ENCODE data around the gene ACER3.

ACER3 gene

GRCh38 chr11:76831686-76832310 lies 28.9 kb upstream of the ACER3 start:
- no peak overlapping the region for H3K4me3 Mint-ChIP-seq
- H3K9me3 Mint-ChIP-seq (ENCODE audit: low read depth): no peaks in the 10 kb centered on the region
- H3K4me1 Mint-ChIP-seq (ENCODE audit: low read depth): no peaks in the 10 kb centered on the region
- H3K27ac Mint-ChIP-seq: no peak overlapping the region
- no peaks in the 10 kb centered on the region for H3K27me3 Mint-ChIP-seq
- no peaks in the 10 kb centered on the region for H3K36me3 Mint-ChIP-seq

- Mint-ChIP-seq H3K27ac (no peak overlapping the region), H3K4me3 (no peak overlapping the region), H3K4me1 (ENCODE audit: low read depth) (no peaks in the 10 kb centered on the region), H3K36me3 (no peaks in the 10 kb centered on the region), H3K9me3 (ENCODE audit: low read depth) (no peaks in the 10 kb centered on the region), H3K27me3 (no peaks in the 10 kb centered on the region)
Observed at GRCh38 chr11:76832361-76832760, 28.4 kb upstream of the ACER3 start.

GRCh38 chr11:76834151-76834550 lies 26.6 kb upstream of the ACER3 start:
- no peak overlapping the region for H3K4me3 Mint-ChIP-seq
- no peaks in the 10 kb centered on the region for H3K27me3 Mint-ChIP-seq
- H3K36me3 Mint-ChIP-seq: no peaks in the 10 kb centered on the region
- no peaks in the 10 kb centered on the region for H3K4me1 Mint-ChIP-seq (ENCODE audit: low read depth)
- no peaks in the 10 kb centered on the region for H3K9me3 Mint-ChIP-seq (ENCODE audit: low read depth)
- no peak overlapping the region for H3K27ac Mint-ChIP-seq

DNA sequence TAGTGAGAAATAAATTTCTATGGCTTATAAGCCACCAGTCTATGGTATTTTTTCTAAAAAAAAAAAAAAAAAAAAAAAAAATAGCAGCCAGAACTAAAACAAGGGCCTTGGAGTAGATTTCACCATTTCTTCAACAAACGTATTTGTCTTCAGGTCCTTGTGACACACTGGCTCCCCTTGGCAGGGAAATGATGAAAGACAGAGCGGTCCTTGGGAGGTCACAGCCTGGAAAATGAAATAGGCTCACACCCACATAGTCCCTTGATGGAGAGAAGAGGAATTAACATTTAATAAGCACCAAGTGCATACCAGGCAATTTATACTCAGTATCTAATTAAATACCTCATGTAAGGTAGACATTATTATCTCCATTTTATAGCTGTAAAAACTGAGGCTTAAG lies 25.7 kb upstream of the ACER3 start:
- no peaks in the 10 kb centered on the region for H3K4me1 Mint-ChIP-seq (ENCODE audit: low read depth)
- H3K27me3 Mint-ChIP-seq: no peaks in the 10 kb centered on the region
- H3K4me3 Mint-ChIP-seq: no peak overlapping the region
- no peaks in the 10 kb centered on the region for H3K9me3 Mint-ChIP-seq (ENCODE audit: low read depth)
- H3K27ac Mint-ChIP-seq: no peak overlapping the region
- H3K36me3 Mint-ChIP-seq: no peaks in the 10 kb centered on the region

DNA sequence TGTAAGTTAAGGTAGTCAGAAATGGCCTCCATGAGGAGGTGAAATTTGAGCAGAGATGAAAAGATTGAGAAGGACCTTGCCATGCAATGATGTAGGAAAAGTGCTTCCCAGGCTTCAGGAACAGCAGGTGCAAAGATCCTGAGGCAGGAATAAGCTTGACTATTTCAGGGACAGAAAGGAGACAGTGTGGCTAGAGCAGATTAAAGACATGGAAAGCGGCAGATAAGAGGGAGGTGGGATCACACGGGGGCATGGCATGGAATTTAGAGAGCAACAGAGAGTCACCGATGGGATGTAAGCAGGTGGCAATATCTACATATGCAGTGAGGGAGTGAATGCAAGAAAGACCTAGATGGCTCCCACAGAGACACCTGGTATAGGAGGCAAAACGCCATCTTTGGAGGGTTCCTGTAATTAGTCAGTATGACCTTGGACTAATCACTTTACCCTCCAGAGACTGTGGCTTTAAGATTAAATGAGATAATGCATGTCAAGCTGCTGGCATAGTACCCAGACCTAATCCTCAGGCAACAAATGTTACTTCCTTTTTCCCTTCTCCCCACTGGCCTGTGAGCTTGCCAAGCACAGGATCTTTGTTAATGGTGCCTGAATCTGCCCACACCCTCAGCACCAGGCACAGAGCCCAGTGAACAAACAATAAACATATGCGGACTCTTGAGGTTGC lies 24.6 kb upstream of the ACER3 start:
- H3K4me1 Mint-ChIP-seq (ENCODE audit: low read depth): no peaks in the 10 kb centered on the region
- no peaks in the 10 kb centered on the region for H3K9me3 Mint-ChIP-seq (ENCODE audit: low read depth)
- no peak overlapping the region for H3K27ac Mint-ChIP-seq
- no peak overlapping the region for H3K4me3 Mint-ChIP-seq
- H3K27me3 Mint-ChIP-seq: peaks cover 3% of the 10 kb centered on the region
- H3K36me3 Mint-ChIP-seq: no peaks in the 10 kb centered on the region

- H3K4me1 Mint-ChIP-seq (ENCODE audit: low read depth): no peaks in the 10 kb centered on the region
- H3K9me3 Mint-ChIP-seq (ENCODE audit: low read depth): no peaks in the 10 kb centered on the region
- no peak overlapping the region for H3K27ac Mint-ChIP-seq
- no peak overlapping the region for H3K4me3 Mint-ChIP-seq
- peaks cover 6% of the 10 kb centered on the region for H3K27me3 Mint-ChIP-seq
- no peaks in the 10 kb centered on the region for H3K36me3 Mint-ChIP-seq
Observed at GRCh38 chr11:76836613-76837291, 24.0 kb upstream of the ACER3 start.

GRCh38 chr11:76837696-76838677 lies 22.7 kb upstream of the ACER3 start:
- H3K9me3 Mint-ChIP-seq (ENCODE audit: low read depth): no peaks in the 10 kb centered on the region
- H3K4me3 Mint-ChIP-seq: no peak overlapping the region
- H3K27ac Mint-ChIP-seq: no peak overlapping the region
- peaks cover 13% of the 10 kb centered on the region for H3K27me3 Mint-ChIP-seq
- H3K4me1 Mint-ChIP-seq (ENCODE audit: low read depth): no peaks in the 10 kb centered on the region
- H3K36me3 Mint-ChIP-seq: no peaks in the 10 kb centered on the region

DNA sequence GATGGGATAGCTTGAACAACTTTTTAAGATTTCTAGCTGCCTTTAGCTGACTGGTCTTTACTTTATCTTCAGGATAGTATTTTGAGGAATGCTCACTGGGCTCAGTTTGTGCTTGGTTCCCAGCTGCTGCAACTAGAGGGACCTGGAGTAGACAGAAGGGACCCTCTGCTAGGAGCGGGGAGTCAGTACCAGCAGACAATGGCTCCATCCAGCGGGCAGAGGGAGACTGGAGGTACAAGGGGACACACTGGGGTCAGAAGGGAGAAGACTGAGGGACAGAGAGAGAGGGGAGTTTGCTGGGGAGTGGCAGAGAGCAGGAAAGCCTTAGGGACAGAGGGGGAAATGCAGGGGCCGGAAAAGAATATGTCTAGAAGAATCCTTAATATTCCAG lies 22.0 kb upstream of the ACER3 start:
- Mint-ChIP-seq H3K36me3 (no peaks in the 10 kb centered on the region), H3K27ac (no peak overlapping the region), H3K4me3 (no peak overlapping the region), H3K4me1 (ENCODE audit: low read depth) (no peaks in the 10 kb centered on the region), H3K27me3 (peaks cover 17% of the 10 kb centered on the region), H3K9me3 (ENCODE audit: low read depth) (no peaks in the 10 kb centered on the region)

GRCh38 chr11:76839311-76839710 lies 21.4 kb upstream of the ACER3 start:
- H3K9me3 Mint-ChIP-seq (ENCODE audit: low read depth): no peaks in the 10 kb centered on the region
- peaks cover 19% of the 10 kb centered on the region for H3K27me3 Mint-ChIP-seq
- H3K4me1 Mint-ChIP-seq (ENCODE audit: low read depth): no peaks in the 10 kb centered on the region
- H3K36me3 Mint-ChIP-seq: no peaks in the 10 kb centered on the region
- H3K27ac Mint-ChIP-seq: no peak overlapping the region
- H3K4me3 Mint-ChIP-seq: no peak overlapping the region

DNA sequence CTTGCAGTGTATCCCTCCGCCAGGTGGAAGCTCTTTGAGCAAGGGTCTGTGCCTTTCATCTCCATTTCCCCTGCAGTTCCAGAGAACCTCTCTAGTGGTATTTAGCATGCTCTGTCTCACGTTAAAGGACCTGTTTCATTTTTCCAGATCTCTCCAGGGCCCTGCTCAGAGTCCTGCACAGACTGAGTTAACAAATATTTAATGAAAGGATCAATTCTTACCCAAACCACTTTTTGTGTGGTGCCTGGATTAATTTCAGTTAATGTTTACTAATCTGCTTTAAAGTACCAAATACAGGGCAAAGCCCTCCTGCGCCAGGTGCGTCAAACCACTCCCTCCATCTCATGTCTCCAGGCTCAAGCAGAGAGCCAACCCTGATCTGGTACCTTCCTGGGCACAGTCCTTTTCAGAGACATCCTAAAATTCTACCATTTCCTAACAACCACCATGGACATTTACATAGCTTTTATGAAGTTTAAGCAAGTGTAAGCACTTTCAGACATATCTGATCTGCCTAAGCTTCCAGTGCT lies 18.7 kb upstream of the ACER3 start:
- no peak overlapping the region for H3K4me3 Mint-ChIP-seq
- H3K27me3 Mint-ChIP-seq: peaks cover 24% of the 10 kb centered on the region
- no peaks in the 10 kb centered on the region for H3K9me3 Mint-ChIP-seq (ENCODE audit: low read depth)
- no peak overlapping the region for H3K27ac Mint-ChIP-seq
- H3K4me1 Mint-ChIP-seq (ENCODE audit: low read depth): no peaks in the 10 kb centered on the region
- H3K36me3 Mint-ChIP-seq: no peaks in the 10 kb centered on the region

DNA sequence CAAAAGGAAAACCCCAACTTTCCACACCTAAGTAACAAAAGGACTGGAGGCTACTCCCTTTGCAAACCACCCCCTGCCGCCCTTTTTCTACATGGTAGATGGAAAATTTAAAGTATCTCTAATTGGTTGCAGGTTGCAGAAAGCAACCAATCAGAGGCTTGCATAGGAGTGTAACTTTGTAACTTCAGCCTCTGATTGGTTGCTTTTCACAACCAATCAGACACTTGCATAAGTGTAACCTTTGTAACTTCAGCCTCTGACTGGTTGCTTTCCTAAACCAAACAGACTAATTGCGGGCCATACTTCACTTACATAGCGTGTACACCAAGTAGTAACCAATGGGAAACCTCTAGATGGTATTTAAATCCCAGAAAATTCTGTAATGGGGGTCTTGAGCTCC lies 16.8 kb upstream of the ACER3 start:
- Mint-ChIP-seq H3K36me3 (no peaks in the 10 kb centered on the region), H3K4me3 (no peak overlapping the region), H3K9me3 (ENCODE audit: low read depth) (no peaks in the 10 kb centered on the region), H3K27ac (no peak overlapping the region), H3K4me1 (ENCODE audit: low read depth) (no peaks in the 10 kb centered on the region), H3K27me3 (peaks cover 27% of the 10 kb centered on the region)

GRCh38 chr11:76844511-76844910 lies 16.2 kb upstream of the ACER3 start:
- no peak overlapping the region for H3K4me3 Mint-ChIP-seq
- no peaks in the 10 kb centered on the region for H3K9me3 Mint-ChIP-seq (ENCODE audit: low read depth)
- peaks cover 28% of the 10 kb centered on the region for H3K27me3 Mint-ChIP-seq

GRCh38 chr11:76845069-76845468 lies 15.6 kb upstream of the ACER3 start:
- Mint-ChIP-seq H3K27me3 (peaks cover 29% of the 10 kb centered on the region), H3K9me3 (ENCODE audit: low read depth) (no peaks in the 10 kb centered on the region), H3K4me3 (no peak overlapping the region), H3K27ac (no peak overlapping the region), H3K36me3 (no peaks in the 10 kb centered on the region), H3K4me1 (ENCODE audit: low read depth) (no peaks in the 10 kb centered on the region)

More at GRCh38 chr11:76844511-76844910, 16.2 kb upstream of the ACER3 start:
- Mint-ChIP-seq H3K4me1 (ENCODE audit: low read depth) (no peaks in the 10 kb centered on the region), H3K36me3 (no peaks in the 10 kb centered on the region), H3K27ac (no peak overlapping the region)

- Mint-ChIP-seq H3K9me3 (ENCODE audit: low read depth) (no peaks in the 10 kb centered on the region), H3K36me3 (no peaks in the 10 kb centered on the region), H3K27ac (no peak overlapping the region), H3K4me3 (no peak overlapping the region), H3K27me3 (peaks cover 26% of the 10 kb centered on the region), H3K4me1 (ENCODE audit: low read depth) (no peaks in the 10 kb centered on the region)
Observed at GRCh38 chr11:76846441-76846840, 14.3 kb upstream of the ACER3 start.
